Measurements from ENCODE around the gene NCR2.

GRCh38 chr6:41318654-41319565, 16.5 kb upstream of the NCR2 start:
- TF ChIP-seq ZFP30 (CRISPR knock-in tag; IDR thresholded peaks at IDR 0.05) (no peak), TCF4 (CRISPR knock-in tag; IDR thresholded peaks at IDR 0.05; ENCODE audit: borderline replicate concordance) (no peak), POU6F1 (CRISPR knock-in tag; IDR thresholded peaks at IDR 0.05; ENCODE audit: borderline replicate concordance, low read depth) (no peak)
